ENCODE results near the gene ADGRD1.

ADGRD1 gene

DNA sequence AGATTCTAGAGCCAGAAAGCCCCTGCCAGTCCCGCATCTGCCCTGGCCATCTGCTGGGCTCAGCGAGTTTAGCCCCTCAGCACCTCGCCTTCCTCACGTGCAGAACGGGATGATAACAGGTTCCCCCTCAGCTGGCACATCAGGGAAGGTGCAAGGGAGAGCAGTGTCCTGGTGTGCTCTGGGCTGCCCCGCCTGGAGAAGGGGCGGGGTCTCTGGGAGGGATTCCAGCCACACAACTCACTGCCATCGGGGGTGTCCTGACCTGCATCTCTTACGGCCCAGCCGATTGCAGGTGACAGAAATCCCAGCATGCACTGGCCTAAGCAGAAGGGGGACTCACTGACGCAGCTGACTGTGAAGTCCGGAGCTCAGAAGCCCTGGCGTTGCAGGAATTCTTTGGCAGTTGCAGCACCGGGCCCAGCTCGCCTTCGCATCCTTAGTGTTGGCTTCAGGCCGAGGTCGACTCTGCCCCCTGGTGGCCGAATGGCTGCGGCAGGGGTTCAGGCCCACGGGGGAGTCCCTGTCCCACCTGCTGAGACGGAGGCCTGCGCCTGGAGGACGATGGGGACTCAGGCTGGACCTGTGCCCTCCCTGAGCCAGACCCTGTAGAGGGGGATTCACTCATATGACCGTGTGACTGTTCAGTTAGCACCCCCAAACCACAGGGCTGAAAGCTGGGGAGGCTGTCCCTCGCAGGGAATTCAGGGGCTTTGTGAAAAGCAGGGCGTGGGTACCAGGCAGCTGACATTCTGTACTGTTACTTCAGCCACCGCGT, 178.6 kb downstream of the ADGRD1 start:
- Mint-ChIP-seq H3K27ac (no peak overlapping the region), H3K4me3 (no peak overlapping the region), H3K9me3 (peaks cover 4% of the 10 kb centered on the region), H3K27me3 (peaks cover 4% of the 10 kb centered on the region), H3K36me3 (no peaks in the 10 kb centered on the region), H3K4me1 (no peaks in the 10 kb centered on the region)
- CTCF ChIA-PET = interaction anchor here (0.7 to 6.1 kb wide), 9 partner anchors 12 to 420 kb away, joined by 3 to 63 read pairs (median 5); no protein-coding TSS in a partner anchor
- peak; percentile 73 for DNase-seq

GRCh38 chr12:131133015-131133905, 179.6 kb downstream of the ADGRD1 start:
- DNase-seq = no peak
- Mint-ChIP-seq H3K36me3 (no peaks in the 10 kb centered on the region), H3K4me3 (no peak overlapping the region), H3K27me3 (peaks cover 4% of the 10 kb centered on the region), H3K4me1 (no peaks in the 10 kb centered on the region), H3K9me3 (peaks cover 4% of the 10 kb centered on the region), H3K27ac (no peak overlapping the region)
- CTCF ChIA-PET = interaction anchor here (1.4 to 6.1 kb wide), 6 partner anchors 11 to 307 kb away, joined by 4 to 63 read pairs (median 8); no protein-coding TSS in a partner anchor

- no peaks in the 10 kb centered on the region for H3K4me1 Mint-ChIP-seq
- H3K27ac Mint-ChIP-seq = no peak overlapping the region
- H3K4me3 Mint-ChIP-seq = no peak overlapping the region
- peaks cover 4% of the 10 kb centered on the region for H3K9me3 Mint-ChIP-seq
- CTCF ChIA-PET = interaction anchor here (0.7 to 6.1 kb wide), 3 partner anchors 22 to 308 kb away, joined by 3 to 63 read pairs (median 14); no protein-coding TSS in a partner anchor
- no peaks in the 10 kb centered on the region for H3K36me3 Mint-ChIP-seq
- peaks cover 4% of the 10 kb centered on the region for H3K27me3 Mint-ChIP-seq
- DNase-seq = no peak
These were observed 180.3 kb downstream of the ADGRD1 start for GRCh38 chr12:131133994-131134393.

DNA sequence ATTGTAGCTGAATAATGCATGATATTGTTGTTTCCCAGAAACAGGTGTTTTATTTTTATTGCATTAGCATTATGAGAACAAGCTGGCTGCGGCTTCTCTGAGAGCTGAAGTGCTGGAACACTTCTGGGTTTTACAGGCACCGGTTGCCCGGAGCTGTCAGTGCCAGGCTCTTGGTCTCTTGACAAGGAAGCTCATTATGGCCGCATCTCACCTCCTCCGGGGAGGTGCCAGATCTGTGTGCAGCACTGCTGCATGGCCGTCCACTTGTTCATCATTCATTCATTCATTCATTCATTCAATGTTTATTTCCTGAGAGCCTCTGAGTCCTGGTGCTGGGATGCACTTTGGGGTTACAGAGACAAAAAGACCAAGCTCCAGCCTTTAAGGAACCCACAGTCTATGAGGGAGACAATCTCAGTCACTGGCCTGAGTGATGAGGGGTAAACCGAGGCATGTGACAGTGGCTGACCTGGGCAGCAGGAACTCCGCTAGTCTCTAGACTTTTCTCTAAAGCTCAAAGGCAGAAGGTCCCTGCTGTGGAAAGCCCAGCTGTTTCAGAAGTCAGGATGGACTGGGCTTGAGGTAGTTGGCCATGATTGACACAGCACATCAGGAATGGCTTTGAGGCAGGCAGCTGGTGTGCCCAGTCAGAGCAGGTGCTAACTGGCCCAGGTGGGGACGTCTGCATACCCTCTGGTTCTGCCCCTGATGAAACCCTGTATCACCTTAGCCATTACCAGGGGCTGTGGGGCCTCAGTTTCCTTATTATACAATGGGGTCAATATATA, 181.0 kb downstream of the ADGRD1 start:
- H3K36me3 Mint-ChIP-seq = no peaks in the 10 kb centered on the region
- H3K9me3 Mint-ChIP-seq = peaks cover 1% of the 10 kb centered on the region
- no peak overlapping the region for H3K27ac Mint-ChIP-seq
- no peak for DNase-seq
- H3K4me1 Mint-ChIP-seq = no peaks in the 10 kb centered on the region
- CTCF ChIA-PET = interaction anchor here (0.7 to 6.1 kb wide), 2 partner anchors 22 to 29 kb away, joined by 3 to 63 read pairs; no protein-coding TSS in a partner anchor
- no peak overlapping the region for H3K4me3 Mint-ChIP-seq
- H3K27me3 Mint-ChIP-seq = peaks cover 4% of the 10 kb centered on the region

DNA sequence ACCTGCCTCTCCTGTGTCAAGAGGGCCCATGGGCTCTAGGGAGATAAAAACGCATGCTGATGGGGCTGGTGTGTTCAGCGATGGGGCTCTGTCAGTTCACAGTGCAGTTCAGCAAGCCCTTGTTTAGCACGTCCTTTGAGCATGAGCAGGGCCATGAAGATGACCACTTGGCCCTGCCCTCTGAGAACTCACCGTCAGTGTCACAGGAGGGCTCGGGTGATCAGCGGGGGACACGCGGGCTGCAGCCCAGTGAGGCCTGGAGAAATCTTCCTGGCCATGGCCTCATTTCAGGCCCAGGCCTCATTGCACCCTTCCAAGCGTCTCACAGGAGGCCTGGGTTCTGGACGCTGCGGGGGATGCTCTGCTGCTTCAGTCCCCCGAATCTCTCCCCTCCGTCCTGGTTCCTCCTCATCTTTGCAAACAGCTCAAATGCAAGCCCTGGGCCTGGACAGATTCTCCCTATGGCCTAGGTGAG, 181.6 kb downstream of the ADGRD1 start:
- Mint-ChIP-seq H3K27me3 (peaks cover 4% of the 10 kb centered on the region), H3K36me3 (no peaks in the 10 kb centered on the region), H3K9me3 (no peaks in the 10 kb centered on the region), H3K4me3 (no peak overlapping the region), H3K4me1 (no peaks in the 10 kb centered on the region), H3K27ac (no peak overlapping the region)
- CTCF ChIA-PET = interaction anchor here (6.1 kb wide), 1 partner anchor 30 kb away, joined by 63 read pairs; no protein-coding TSS in a partner anchor
- DNase-seq = no peak

DNA sequence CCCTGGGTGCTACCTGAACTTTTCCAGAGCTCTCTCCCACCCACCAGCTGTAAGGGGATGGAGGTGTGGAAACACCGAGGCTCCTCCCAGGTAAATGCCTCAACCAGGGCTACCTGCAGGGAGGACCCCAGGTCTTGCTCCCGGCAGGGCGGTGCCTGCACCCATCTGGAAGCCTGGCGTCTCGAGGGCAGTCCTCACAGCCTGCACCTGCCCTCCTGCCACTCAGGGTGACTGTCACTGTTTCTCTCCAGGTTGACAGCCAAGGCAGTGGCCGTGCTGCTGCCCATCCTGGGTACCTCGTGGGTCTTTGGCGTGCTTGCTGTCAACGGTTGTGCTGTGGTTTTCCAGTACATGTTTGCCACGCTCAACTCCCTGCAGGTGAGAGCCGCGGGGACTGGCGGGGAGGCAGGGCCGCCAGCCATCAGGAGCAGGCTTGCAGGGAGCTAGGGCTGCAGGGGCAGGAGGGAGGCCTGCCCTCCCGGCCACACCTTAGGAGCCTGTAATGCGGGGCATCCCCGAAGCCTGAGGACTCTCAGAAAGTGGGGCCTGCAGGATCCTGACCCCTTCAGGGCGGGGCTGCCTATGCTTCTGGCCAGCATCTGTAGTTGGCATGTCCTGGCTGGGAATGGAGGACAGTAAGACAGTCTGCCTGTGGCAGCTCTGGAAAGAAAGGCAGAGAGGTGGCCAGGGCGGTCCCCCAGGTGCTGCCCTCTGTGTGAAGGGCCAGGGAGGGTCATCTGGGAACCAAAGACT, 182.3 kb downstream of the ADGRD1 start:
- Mint-ChIP-seq H3K4me3 (no peak overlapping the region), H3K4me1 (no peaks in the 10 kb centered on the region), H3K27ac (no peak overlapping the region), H3K27me3 (peaks cover 4% of the 10 kb centered on the region), H3K9me3 (no peaks in the 10 kb centered on the region), H3K36me3 (no peaks in the 10 kb centered on the region)
- no peak for DNase-seq
- CTCF ChIA-PET = interaction anchor here (6.1 kb wide), 1 partner anchor 31 kb away, joined by 63 read pairs; no protein-coding TSS in a partner anchor

DNA sequence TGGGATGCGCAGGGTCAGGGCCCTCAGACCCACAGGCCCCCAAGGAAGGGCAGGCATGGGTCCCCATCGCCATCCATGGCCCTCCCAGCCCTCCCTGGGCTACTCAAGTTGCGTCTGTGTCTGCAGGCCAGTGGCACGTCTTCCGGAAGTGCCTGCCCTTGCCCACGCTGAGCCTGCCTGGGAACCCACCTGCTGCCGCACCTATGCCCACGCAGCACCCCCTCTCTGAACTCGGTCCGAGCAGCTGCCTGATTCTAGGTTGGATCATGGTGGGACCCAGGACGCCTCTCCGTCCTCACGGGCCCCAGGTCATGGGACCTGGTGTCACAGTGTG, 182.8 kb downstream of the ADGRD1 start:
- Mint-ChIP-seq H3K4me3 (no peak overlapping the region), H3K27me3 (peaks cover 4% of the 10 kb centered on the region), H3K36me3 (no peaks in the 10 kb centered on the region), H3K9me3 (no peaks in the 10 kb centered on the region), H3K27ac (no peak overlapping the region), H3K4me1 (no peaks in the 10 kb centered on the region)
- DNase-seq = no peak
- CTCF ChIA-PET = interaction anchor here (6.1 kb wide), 1 partner anchor 31 kb away, joined by 63 read pairs; no protein-coding TSS in a partner anchor

DNA sequence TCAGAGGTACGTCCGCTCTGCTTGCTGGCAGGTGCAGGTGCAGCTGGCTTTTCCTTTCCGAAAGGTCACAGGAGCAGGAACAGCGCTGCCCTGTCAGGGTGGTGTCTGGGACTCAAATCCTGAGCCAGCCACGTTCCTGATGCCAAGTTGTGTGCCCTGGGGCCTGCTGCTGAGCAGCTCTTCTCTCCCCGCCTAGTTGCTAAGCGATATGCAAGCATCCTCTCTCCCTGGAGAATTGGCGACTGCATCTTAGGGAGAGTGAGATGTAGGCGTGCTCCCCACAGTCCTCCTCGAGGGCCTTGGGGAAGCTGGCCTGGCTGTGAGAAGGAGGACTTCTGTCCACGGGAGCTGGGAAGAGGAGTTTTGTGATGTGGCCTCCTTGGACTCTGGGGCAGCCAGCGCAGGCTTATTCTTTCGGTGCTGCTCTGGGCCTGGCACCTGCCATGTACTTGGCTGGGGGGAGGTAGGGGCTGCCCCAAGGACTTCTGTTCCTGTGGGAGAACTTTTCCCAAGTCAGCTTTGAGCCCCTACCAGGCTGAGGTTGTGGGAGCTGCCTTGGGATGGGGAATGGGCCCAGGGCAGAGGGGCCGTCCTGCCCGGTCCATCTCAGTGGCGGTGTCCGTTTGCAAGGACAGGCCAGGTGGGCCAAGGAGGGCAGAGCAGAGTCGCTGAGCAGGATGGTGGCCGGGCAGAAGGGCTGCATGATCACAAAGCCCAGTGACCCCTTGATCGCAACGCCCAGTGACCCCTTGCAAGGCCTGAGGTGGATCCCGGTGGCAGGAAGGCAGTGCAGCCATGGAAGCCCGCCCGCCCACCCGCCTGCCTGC, 183.5 kb downstream of the ADGRD1 start:
- peaks cover 4% of the 10 kb centered on the region for H3K27me3 Mint-ChIP-seq
- H3K36me3 Mint-ChIP-seq = no peaks in the 10 kb centered on the region
- no peak overlapping the region for H3K27ac Mint-ChIP-seq
- CTCF ChIA-PET = no interaction called here
- H3K4me1 Mint-ChIP-seq = no peaks in the 10 kb centered on the region
- H3K4me3 Mint-ChIP-seq = no peak overlapping the region
- DNase-seq = no peak
- H3K9me3 Mint-ChIP-seq = no peaks in the 10 kb centered on the region

DNA sequence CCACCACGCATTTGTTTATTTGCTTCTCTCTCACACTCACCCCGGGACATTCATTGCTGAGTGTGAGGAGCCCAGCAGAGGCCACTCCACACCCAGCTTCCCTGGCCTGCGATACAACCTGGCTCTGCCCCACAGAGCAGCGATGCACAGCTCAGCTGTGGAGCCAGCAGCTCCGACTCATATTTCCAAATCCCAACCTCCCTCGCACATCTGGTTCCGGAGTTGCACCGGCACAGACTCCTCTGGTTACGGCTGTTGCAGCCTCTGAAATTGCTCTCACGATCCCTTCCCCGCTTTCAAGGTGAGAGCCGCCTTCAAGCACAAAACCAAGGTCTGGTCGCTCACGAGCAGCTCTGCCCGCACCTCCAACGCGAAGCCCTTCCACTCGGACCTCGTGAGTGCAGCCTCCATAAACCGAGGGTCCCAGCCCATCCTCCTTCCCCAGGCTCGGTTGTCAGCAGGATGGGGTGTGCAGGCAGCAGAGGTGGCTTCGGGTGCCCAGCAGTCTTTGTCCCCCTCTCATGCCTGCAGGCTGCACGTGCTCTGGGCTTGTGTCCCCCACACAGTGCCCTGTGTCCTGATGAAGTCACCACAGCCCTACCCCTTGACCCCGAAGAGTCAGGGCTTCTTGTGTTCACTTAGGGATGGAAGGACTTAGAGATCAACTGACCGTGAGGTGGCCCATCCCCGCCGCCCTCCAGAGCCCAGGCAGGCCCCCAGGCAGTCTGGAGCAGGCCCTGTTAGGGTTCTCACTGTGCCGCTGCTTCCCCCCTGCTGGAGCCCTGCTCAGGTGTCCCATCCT, 184.3 kb downstream of the ADGRD1 start:
- no peaks in the 10 kb centered on the region for H3K4me1 Mint-ChIP-seq
- DNase-seq = no peak
- no peak overlapping the region for H3K27ac Mint-ChIP-seq

GRCh38 chr12:131138638-131139362, 185.1 kb downstream of the ADGRD1 start:
- H3K4me3 Mint-ChIP-seq = no peak overlapping the region
- CTCF ChIA-PET = no interaction called here
- no peaks in the 10 kb centered on the region for H3K27me3 Mint-ChIP-seq
- no peak for DNase-seq
- no peaks in the 10 kb centered on the region for H3K9me3 Mint-ChIP-seq
- no peaks in the 10 kb centered on the region for H3K4me1 Mint-ChIP-seq
- no peaks in the 10 kb centered on the region for H3K36me3 Mint-ChIP-seq
- no peak overlapping the region for H3K27ac Mint-ChIP-seq

More for the DNA sequence above, 184.3 kb downstream of the ADGRD1 start:
- H3K27me3 Mint-ChIP-seq = no peaks in the 10 kb centered on the region
- CTCF ChIA-PET = no interaction called here
- H3K4me3 Mint-ChIP-seq = no peak overlapping the region
- no peaks in the 10 kb centered on the region for H3K9me3 Mint-ChIP-seq
- H3K36me3 Mint-ChIP-seq = no peaks in the 10 kb centered on the region

DNA sequence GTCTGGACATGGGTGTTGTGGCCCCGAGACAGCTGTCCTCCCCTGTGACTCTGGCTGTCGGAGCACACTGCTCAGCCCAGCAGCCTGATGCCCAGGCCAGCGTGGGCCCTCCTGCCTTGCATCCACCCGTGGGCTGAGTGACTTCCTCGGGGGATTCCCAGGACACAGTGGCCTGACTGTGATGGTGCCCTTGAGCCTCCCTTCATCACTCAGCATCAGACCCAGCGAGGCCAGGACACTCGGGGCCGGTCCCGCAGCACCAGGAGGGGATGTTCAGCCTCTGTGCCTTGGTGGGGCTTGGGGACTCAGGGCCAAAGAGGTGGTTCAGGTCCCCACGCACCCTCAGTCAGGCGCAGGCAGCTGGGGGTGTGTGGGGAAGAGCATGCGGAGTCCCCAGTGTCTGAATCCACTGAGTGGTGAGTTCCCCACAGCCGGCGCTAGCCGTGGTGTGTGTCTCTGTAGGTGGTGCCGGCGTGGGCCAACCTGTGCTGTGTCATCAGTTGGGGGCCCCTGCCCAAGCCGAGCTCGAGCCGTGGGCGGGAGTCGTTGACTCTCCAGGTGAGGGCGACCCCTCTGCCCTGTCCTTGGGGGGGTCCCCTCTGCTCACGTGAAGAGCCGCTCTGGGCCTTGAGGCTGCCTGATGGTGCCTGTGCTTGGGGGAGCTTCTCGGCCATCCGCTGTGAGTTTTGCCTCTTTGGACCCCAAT, 185.8 kb downstream of the ADGRD1 start:
- H3K27ac Mint-ChIP-seq = no peak overlapping the region
- no peak for DNase-seq
- no peaks in the 10 kb centered on the region for H3K4me1 Mint-ChIP-seq
- CTCF ChIA-PET = no interaction called here
- H3K27me3 Mint-ChIP-seq = no peaks in the 10 kb centered on the region
- no peak overlapping the region for H3K4me3 Mint-ChIP-seq
- no peaks in the 10 kb centered on the region for H3K36me3 Mint-ChIP-seq
- H3K9me3 Mint-ChIP-seq = no peaks in the 10 kb centered on the region
